GM20431 (cell line): Measurements from ENCODE around the gene TMEM131.

ENCODE experiments used
- in situ Hi-C: fragments of 300-500 bp; cut with MseI, MboI; formaldehyde crosslinking; loops from one replicate; pipeline ENCODE4 v1.15.0; 2020; ENCODE audit warnings: low sequenced_read_pairs; ENCODE audit not compliant: unreplicated experiment

The TMEM131 gene

GRCh38 chr2:97749581-97749980, 246.2 kb downstream of the TMEM131 start:
- in situ Hi-C loops, result no loop called here

DNA sequence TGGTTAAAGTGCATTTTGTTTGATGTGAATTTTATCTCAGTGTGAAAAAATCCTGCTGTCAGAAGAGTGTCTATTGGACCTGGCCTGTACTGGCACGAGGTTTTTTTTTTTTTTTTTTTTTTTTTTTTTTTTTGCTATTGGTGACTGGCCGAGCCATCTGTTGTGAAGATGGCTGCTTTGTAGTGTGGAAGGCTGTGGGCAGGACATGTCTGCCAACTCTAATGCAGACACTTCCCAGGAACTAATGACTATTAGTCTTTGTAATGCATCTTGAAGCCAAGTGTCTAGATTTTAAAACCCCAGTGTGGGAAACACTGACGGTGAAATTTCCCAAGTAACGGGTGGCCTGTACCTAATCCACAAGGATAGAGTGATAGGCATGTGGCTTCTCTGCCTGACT, 248.0 kb downstream of the TMEM131 start:
- in situ Hi-C loops, result no loop called here

DNA sequence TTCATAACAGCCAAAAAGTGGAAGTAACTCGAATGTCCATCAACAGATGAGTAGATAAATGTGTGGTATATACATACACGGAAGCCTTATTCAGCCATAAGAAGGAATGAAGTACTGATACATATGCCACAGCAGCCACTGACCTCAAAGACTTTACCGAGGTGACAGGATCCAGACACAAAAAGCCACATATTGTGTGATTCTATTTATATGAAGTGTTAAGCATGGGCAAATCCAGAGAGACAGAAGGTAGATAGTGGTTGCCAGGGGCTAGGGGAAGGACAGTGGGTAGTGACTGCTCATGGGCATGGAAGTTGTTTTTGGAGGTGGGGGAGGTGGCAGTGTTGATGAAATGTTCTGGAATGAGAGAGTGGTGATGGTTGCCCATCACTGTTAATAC, 248.5 kb downstream of the TMEM131 start:
- in situ Hi-C loops, result no loop called here

DNA sequence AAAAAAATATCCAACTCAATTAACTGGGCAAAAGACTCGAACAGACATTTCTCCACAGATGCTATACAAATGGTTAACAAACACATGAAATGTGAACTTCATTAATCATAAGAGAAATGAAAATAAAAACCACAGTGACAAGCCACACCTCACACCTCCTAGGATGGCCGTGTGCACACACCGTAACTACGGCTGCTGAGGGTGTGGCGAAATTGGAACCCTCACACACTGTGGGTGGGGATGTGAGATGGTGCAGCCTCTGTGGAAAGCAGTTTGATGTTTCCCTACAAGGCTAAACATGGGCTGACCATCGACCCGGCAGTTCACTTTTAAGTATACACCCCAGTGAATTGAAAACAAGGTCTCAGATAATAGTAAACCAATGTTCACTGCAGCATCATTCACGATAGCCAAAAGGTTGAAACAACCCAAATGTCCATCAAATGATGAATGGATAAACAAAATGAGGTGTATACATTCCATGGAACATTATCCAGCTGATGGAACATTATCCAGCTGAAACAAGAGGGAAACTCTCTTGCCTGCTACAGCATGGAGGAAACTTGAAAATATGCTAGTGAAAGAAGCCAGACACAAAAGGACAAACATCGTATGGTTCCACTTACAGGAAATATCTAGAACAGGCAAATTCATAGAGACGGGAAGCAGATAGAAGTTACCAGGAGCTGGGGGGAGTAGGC, 250.1 kb downstream of the TMEM131 start:
- in situ Hi-C loops, result no loop called here

GRCh38 chr2:97743913-97744312, 251.8 kb downstream of the TMEM131 start:
- in situ Hi-C loops, result no loop called here

DNA sequence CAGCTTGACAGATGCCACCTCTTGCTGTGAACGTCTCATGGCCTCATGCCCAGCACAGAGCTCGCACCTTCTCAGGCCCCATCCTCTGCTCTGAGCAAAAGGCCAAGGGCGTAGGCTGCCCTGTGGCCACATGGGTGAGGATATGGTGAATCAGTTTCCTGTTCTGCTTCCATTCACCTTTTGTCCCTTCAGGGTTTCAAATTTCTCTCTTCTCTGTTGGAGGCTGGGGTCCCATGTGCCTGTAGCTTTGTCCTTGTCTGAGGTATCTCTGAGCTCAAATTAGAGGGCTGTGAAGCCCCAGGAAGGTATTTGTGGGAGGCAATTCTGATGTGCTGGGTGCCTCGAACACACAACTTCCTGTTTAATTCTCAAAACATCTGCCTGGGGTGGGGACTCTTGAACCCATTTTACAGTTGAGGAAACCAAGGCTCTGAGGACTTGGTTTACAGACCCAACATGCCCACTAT, 253.3 kb downstream of the TMEM131 start:
- in situ Hi-C loops, result no loop called here

GRCh38 chr2:97741686-97742085, 254.1 kb downstream of the TMEM131 start:
- in situ Hi-C loops, result no loop called here

DNA sequence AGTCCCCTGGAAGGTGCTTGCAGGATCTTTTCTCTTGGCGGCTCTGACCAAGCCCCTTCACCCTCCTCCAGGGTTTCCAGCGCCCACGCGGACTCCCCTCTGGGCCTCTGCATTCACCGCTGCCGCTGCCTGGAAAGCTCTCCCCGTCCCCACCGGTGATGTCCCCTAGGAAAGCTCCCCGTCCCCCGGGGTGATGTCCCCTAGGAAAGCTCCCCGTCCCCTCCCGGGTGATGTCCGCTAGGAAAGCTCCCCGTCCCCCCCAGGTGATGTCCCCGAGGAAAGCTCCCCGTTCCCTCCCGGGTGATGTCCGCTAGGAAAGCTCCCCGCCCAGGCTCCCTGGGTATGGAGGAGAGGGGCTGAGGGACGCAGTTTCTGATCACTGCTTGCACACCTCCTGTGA, 254.5 kb downstream of the TMEM131 start:
- in situ Hi-C loops, result no loop called here

DNA sequence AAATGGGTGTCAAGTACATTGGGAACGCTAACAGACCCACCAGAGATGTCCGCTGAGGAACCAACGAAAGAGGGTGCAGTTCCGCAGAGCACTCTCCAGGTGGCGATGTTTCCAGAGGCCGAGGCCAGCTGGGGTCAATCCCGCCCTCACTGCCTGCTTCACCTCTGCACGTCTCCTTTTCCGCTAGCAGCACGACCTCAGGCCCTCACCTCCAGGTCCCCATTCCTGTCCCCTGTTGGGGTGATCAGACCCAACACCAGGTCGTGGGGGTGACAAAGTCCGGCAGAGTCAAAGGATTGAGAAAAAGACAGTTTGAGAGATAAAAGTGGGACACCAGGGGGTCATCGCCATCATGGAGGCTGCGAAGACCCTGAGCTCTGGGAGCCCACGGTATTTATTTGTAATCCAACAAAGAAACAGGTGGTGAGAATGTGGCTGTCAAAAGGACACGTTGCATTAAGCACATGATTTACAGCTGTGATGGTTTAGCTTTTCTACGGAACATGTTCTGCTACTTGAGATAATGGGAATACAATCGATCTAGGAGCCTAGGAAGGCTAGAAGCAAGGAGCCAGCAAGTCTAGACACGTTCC, 255.1 kb downstream of the TMEM131 start:
- in situ Hi-C loops, result no loop called here

DNA sequence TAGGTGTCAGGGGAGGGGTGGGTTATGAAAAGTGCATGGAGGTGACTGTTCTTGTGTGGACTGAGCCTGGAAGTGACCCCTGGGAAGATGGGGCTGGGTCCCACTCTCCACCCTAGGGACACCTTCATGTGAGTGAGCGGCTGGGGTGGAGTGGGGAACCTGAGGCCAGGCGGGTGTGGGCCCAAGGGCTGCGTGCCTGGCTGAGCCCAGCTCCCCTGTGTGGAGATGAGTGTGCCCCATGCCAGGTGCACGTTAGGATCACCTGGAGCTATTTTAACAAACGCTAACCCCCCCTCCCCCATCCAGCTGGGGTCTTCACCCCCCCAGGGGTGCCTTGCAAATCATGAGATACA, 255.9 kb downstream of the TMEM131 start:
- in situ Hi-C loops, result no loop called here

DNA sequence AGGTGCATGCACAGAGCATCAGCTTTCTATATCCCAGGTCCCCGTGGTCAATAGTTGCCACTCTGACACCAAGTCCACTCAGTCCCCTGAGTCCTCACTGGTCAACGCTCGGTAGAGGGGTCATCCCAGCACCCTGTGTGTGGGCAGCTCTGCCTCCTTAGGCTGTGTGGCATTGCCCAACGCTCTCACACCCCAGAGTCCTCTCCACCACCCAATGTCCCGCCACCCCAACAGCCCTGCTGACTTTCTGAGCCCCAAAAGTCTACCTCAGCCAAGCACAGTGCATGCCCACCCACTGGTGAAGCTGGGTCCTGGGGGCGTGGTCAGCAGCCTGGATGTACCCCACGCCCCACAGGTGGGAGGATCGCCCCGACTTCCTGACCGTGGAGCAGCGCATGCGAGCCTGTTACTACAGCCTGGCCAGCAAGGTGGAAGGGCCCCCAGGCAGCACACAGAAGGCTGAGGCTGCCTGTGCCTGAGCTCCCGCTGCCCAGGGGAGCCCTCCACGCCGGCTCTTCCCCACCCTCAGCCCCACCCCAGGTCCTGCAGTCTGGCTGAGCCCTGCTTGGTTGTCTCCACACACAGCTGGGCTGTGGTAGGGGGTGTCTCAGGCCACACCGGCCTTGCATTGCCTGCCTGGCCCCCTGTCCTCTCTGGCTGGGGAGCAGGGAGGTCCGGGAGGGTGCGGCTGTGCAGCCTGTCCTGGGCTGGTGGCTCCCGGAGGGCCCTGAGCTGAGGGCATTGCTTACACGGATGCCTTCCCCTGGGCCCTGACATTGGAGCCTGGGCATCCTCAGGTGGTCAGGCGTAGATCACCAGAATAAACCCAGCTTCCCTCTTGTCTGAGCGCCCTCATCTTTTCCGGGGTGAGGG, 256.5 kb downstream of the TMEM131 start:
- in situ Hi-C loops, result no loop called here

GRCh38 chr2:97738179-97739019, 257.3 kb downstream of the TMEM131 start:
- in situ Hi-C loops, result no loop called here

DNA sequence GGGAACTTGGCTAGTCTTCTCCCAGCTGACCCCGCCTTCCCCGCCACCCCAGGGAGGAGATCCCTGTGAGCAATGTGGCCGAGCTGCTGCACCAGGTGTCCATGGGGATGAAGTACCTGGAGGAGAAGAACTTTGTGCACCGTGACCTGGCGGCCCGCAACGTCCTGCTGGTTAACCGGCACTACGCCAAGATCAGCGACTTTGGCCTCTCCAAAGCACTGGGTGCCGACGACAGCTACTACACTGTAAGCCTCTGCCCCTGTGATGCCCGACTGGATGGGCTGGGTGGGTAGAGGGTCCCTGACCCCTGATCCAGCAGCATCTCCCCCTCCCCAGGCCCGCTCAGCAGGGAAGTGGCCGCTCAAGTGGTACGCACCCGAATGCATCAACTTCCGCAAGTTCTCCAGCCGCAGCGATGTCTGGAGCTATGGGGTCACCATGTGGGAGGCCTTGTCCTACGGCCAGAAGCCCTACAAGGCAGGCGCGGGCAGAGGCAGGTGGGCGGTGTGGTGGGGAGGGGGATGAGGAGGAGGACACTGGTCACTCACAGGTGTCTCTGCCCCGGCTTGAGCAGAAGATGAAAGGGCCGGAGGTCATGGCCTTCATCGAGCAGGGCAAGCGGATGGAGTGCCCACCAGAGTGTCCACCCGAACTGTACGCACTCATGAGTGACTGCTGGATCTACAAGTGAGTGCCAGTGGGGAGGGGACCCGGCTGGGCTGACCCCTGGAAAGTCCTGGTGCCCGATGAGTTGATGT, 258.1 kb downstream of the TMEM131 start:
- in situ Hi-C loops, result no loop called here

DNA sequence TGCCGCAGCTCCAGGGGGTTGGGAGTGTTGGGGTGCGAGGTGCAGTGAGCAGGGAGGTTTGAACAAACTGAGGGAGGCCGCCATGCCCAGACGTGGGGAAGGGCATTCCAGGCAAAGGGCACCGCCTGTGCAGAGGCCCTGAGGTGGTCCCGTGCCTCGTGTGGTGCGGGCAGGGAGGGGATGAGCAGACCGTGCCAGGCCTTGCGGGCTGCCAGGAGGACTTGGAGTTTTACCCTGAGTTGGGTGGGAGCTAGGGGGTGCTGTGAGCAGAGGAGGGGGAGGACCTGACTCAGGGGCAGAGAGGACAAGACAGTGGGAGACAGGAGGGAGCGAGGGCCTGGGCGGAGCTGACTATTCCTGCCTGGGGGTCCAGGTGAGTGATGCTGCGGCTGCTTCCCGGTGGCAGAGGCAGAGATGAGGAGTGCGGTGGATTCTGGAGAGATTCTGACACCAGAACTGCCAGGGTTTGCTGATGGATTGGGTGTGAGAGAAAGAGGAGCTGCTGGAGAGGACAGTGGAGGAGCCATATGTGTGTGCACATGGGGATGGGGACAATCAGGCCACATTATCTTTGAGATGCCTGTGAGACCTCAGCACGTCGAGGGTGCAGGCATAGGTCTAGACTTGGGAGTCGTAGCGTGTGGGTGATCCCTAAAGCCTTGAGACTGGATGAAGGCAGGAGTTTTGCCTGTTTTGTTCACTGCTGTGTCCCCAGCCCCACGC, 259.0 kb downstream of the TMEM131 start:
- in situ Hi-C loops, result no loop called here

- in situ Hi-C loops, result no loop called here
Measured at GRCh38 chr2:97736185-97736584, 259.6 kb downstream of the TMEM131 start.

- in situ Hi-C loops, result no loop called here
Measured at GRCh38 chr2:97735161-97735561, 260.6 kb downstream of the TMEM131 start.

- in situ Hi-C loops, result no loop called here
Measured at GRCh38 chr2:97734061-97735051, 261.4 kb downstream of the TMEM131 start.
